IPS DF 6.9 (cell line): ENCODE data around the gene APOBEC3F.
"Not testable (repeated sequence)": the region's sequence is repeated elsewhere in the genome, so short reads cannot be mapped to it uniquely, and the experiment has no call there.

ENCODE experiments used
- DNase-seq: peaks from one replicate; pipeline ENCODE4 v3.0.0-alpha.2; 2013; ENCODE audit warnings: low read depth, low spot score
- H3K27ac ChIP-seq: one replicate; pipeline ENCODE4 v1.5.1; 2013; ENCODE audit warnings: low read length, control low read depth
- H3K27me3 ChIP-seq: 2 replicates; pipeline ENCODE4 v1.6.1; 2013; ENCODE audit warnings: mild to moderate bottlenecking, low read length; ENCODE audit not compliant: control insufficient read depth, insufficient read depth
- H3K36me3 ChIP-seq: 2 replicates; pipeline ENCODE4 v1.6.1; 2013; ENCODE audit warnings: low read length; ENCODE audit not compliant: control insufficient read depth, insufficient read depth
- H3K4me1 ChIP-seq: 2 replicates; pipeline ENCODE4 v1.6.1; 2013; ENCODE audit warnings: low read length; ENCODE audit not compliant: control insufficient read depth, insufficient read depth
- H3K4me3 ChIP-seq: 2 replicates; pipeline ENCODE4 v1.5.1; 2013; ENCODE audit warnings: mild to moderate bottlenecking, low read length
- H3K9me3 ChIP-seq: 2 replicates; pipeline ENCODE4 v1.6.1; 2013; ENCODE audit warnings: low read length, inconsistent platforms; ENCODE audit not compliant: control insufficient read depth, insufficient read depth
- WGBS: extraction: QIAGEN DNeasy Blood & Tissue Kit; methylation state at CpG from one replicate; pipeline ENCODE4 v1.1.7; 2013; ENCODE audit warnings: mixed read lengths, missing lambda C conversion rate; ENCODE audit not compliant: insufficient read length, insufficient coverage; 5-methylcytosine and 5-hydroxymethylcytosine counted together

Gene APOBEC3F

GRCh38 chr22:39049486-39049885 is 8.8 kb downstream of the APOBEC3F start:
- DNase-seq, H3K27me3 ChIP-seq, H3K36me3 ChIP-seq, H3K9me3 ChIP-seq, H3K4me1 ChIP-seq, H3K4me3 ChIP-seq, H3K27ac ChIP-seq: not testable (repeated sequence)
- WGBS = no CpG with 5 or more reads among the region's 7 CpGs

DNA sequence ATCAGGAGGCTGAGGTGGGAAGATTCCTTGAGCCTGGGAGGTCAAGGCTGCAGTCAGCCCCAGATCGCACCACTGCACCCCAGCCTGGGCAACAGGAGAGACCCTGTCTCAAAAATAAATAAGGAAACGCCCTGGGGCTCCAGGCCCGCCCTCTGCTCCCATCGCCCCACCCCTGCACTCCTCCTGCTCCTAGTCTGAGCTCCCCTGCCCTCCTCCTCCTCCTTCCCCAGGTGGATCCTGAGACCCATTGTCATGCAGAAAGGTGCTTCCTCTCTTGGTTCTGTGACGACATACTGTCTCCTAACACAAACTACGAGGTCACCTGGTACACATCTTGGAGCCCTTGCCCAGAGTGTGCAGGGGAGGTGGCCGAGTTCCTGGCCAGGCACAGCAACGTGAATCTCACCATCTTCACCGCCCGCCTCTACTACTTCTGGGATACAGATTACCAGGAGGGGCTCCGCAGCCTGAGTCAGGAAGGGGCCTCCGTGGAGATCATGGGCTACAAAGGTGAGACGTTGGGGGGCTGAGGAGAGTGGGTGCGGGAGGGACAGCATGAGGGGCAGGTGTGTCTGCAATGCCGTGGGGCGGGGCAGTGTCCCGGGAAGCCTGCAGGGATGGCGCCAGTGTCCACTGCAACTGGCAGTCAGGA is 11.3 kb downstream of the APOBEC3F start:
- H3K36me3 ChIP-seq, DNase-seq, H3K9me3 ChIP-seq, H3K27ac ChIP-seq, H3K27me3 ChIP-seq, H3K4me1 ChIP-seq, H3K4me3 ChIP-seq: not testable (repeated sequence)
- no CpG with 5 or more reads among the region's 18 CpGs for WGBS

- H3K27ac ChIP-seq = no peak overlapping the region
- H3K36me3 ChIP-seq = no peaks in the 10 kb centered on the region
- no peak overlapping the region for H3K4me3 ChIP-seq
- peaks cover 2% of the 10 kb centered on the region for H3K4me1 ChIP-seq
- no CpG with 5 or more reads among the region's 11 CpGs for WGBS
- no peak for DNase-seq
- no peaks in the 10 kb centered on the region for H3K27me3 ChIP-seq
- H3K9me3 ChIP-seq = no peaks in the 10 kb centered on the region
Observed at GRCh38 chr22:39055658-39056057, 15.0 kb downstream of the APOBEC3F start.

GRCh38 chr22:39061290-39061689 is 20.6 kb downstream of the APOBEC3F start:
- not testable (repeated sequence) for H3K4me1 ChIP-seq, H3K4me3 ChIP-seq, H3K9me3 ChIP-seq, DNase-seq, H3K36me3 ChIP-seq, H3K27me3 ChIP-seq, H3K27ac ChIP-seq
- no CpG with 5 or more reads among the region's 6 CpGs for WGBS

DNA sequence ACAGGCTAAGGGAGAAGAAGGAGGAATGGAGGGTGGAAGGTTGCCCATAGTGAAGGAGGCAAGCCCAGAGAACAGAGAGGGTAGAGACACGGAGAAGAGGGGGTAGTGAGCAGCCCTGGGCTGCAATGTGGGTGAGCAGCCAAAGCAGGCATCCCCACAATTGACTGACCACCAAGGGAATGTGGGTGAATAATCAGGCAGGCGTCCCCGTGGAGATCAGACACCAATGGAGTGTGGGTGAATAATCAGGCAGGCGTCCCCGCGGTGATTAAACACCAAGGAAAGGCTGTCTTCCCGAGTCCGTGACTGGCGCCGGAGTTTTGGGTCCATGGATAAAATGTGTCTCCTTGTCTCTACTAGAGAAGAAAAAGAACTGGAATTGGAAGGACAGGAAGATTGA is 21.3 kb downstream of the APOBEC3F start:
- not testable (repeated sequence) for H3K36me3 ChIP-seq, H3K4me3 ChIP-seq, H3K9me3 ChIP-seq, H3K27ac ChIP-seq, H3K4me1 ChIP-seq, H3K27me3 ChIP-seq, DNase-seq
- no CpG with 5 or more reads among the region's 10 CpGs for WGBS

- not testable (repeated sequence) for H3K27ac ChIP-seq
Observed at GRCh38 chr22:39063904-39064303, 23.2 kb downstream of the APOBEC3F start.

DNA sequence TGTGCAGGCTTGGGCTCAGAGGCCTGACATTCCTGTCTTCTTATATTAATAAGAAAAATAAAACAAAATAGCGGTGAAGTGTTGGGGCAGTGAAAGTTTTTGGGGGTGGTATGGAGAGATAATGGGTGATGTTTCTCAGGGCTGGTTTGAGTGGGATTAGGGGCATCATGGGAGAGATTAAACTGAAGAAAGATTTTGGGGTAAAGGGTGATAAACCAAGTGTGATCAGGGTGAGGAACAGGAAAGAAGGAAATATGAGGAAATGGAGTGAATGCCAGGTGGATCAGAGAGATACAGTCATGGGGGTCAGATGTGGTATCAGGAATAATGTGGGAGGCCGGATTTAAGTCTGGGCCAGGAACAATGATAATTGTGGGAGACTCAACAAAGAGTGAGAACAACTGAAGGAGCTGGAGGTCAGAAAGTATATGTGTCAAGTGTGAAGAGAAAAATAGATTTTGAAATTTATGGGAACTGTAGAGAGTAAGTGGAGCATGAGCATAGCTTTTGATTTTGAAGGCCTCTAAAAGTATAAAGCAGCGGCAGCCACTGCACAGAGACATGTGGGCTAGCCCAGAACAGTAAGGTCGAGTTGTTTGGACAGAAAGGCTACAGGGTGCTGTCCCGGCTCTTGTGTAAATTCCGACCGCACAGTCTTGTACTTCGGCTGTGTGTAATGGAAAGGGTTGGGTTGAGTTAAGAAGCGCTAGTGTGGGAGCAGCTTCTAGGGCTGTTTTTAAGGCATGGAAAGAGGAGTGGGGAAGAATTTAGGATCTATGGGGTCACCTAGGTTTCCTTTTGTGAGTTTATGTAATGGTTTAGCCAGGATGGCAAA is 26.0 kb downstream of the APOBEC3F start:
- H3K4me1 ChIP-seq, H3K36me3 ChIP-seq, H3K9me3 ChIP-seq, H3K27ac ChIP-seq, H3K4me3 ChIP-seq, DNase-seq, H3K27me3 ChIP-seq: not testable (repeated sequence)
- WGBS = no CpG with 5 or more reads among the region's 9 CpGs

More at GRCh38 chr22:39063904-39064303, 23.2 kb downstream of the APOBEC3F start:
- not testable (repeated sequence) for DNase-seq, H3K4me1 ChIP-seq, H3K9me3 ChIP-seq, H3K36me3 ChIP-seq, H3K4me3 ChIP-seq, H3K27me3 ChIP-seq
- no CpG with 5 or more reads among the region's 8 CpGs for WGBS

GRCh38 chr22:39068033-39068785 is 27.5 kb downstream of the APOBEC3F start:
- peaks cover 2% of the 10 kb centered on the region; the same call in 1 of the 2 replicates for H3K4me1 ChIP-seq
- H3K4me3 ChIP-seq = no peak overlapping the region
- no peak for DNase-seq
- no CpG with 5 or more reads among the region's 13 CpGs for WGBS
- no peak overlapping the region for H3K27ac ChIP-seq
- H3K36me3 ChIP-seq = no peaks in the 10 kb centered on the region
- no peaks in the 10 kb centered on the region for H3K27me3 ChIP-seq
- no peaks in the 10 kb centered on the region for H3K9me3 ChIP-seq

DNA sequence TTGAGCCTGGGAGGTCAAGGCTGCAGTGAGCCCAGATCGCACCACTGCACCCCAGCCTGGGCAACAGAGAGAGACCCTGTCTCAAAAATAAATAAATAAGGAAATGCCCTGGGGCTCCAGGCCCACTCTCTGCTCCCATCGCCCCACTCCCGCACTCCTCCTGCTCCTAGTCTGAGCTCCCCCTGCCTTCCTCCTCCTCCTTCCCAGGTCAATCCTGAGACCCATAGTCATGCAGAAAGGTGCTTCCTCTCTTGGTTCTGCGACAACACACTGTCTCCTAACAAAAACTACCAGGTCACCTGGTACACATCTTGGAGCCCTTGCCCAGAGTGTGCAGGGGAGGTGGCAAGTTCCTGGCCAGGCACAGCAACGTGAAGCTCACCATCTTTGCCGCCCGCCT is 29.5 kb downstream of the APOBEC3F start:
- H3K36me3 ChIP-seq = no peaks in the 10 kb centered on the region
- DNase-seq = no peak
- no peak overlapping the region for H3K27ac ChIP-seq
- peaks cover 2% of the 10 kb centered on the region; the same call in 1 of the 2 replicates for H3K4me1 ChIP-seq
- WGBS = no CpG with 5 or more reads among the region's 7 CpGs
- no peaks in the 10 kb centered on the region for H3K9me3 ChIP-seq
- H3K27me3 ChIP-seq = no peaks in the 10 kb centered on the region
- H3K4me3 ChIP-seq = no peak overlapping the region

GRCh38 chr22:39072581-39072981 is 31.9 kb downstream of the APOBEC3F start:
- not testable (repeated sequence) for H3K4me1 ChIP-seq, H3K27me3 ChIP-seq, H3K27ac ChIP-seq, DNase-seq, H3K36me3 ChIP-seq, H3K4me3 ChIP-seq, H3K9me3 ChIP-seq
- WGBS = no CpG with 5 or more reads among the region's 7 CpGs
